Keratinocyte (primary cell): Measurements from ENCODE around the gene TBX6.

ENCODE experiments used
- CTCF ChIP-seq, 3 experiments: IDR thresholded peaks in 1 of 3; conservative IDR thresholded peaks in 1 of 3; optimal IDR thresholded peaks in 1 of 3; 2 replicates in 2 of 3; 3 replicates in 1 of 3; pipeline versions ENCODE3 to v1.5.1; 2011; ENCODE audit warnings: low read length in 3 of 3, mild to moderate bottlenecking in 3 of 3, moderate library complexity in 2 of 3, control low read depth in 1 of 3, inconsistent platforms in 1 of 3; ENCODE audit not compliant: insufficient read depth in 2 of 3; ENCODE audit errors: extremely low read depth in 1 of 3
- EZH2 ChIP-seq: IDR thresholded peaks from one replicate; pipeline ENCODE4 v1.6.1; 2012; ENCODE audit warnings: inconsistent platforms, mild to moderate bottlenecking, low read length, moderate library complexity

- TF ChIP-seq CTCF (optimal IDR thresholded peaks at IDR 0.05 in 1 of 3, IDR thresholded peaks at IDR 0.05 in 1 of 3, conservative IDR thresholded peaks at IDR 0.05 in 1 of 3; ENCODE audit: extremely low read depth in 1 of 3, insufficient read depth in 2 of 3, low read length in 3 of 3) (peak; percentile 67 to 87 (median 69)), EZH2 (no peak)
Observed at GRCh38 chr16:30068750-30069610, 22.7 kb downstream of the TBX6 start.
